Measurements from ENCODE around the gene ITGA1.

- TF ChIP-seq CTCF (IDR thresholded peaks at IDR 0.05) (no peak), POLR2AphosphoS5 (IDR thresholded peaks at IDR 0.05; ENCODE audit: low read depth, low read length) (no peak)
Observed at GRCh38 chr5:52743012-52743411, 44.7 kb upstream of the ITGA1 start.

All from Panc1 (cell line).